CD4-positive, alpha-beta memory T cell (primary cell): ENCODE data around the gene IRF4. TPM values are rescaled to one million over a fixed set of nuclear protein-coding genes. Genes with fewer than 3 reads are reported as not detected.

Experiments used
- CTCF ChIA-PET: fragments of 350-600 bp; sonication (Branson Sonifier 250); formaldehyde crosslinking; loops from one replicate; lab custom pipeline; 2021; ENCODE audit warnings: inconsistent platforms; ENCODE audit not compliant: partially characterized antibody; lab: Charles Lee
- POLR2A ChIA-PET: fragments of 350-600 bp; sonication (Branson Sonifier 250); formaldehyde crosslinking; loops from one replicate; lab custom pipeline; 2021; ENCODE audit not compliant: partially characterized antibody; lab: Charles Lee
- DNase-seq, 5 donors: peaks; one replicate each; pipeline versions ENCODE4 v3.0.0 to v3.0.0-alpha.2; 2020 to 2022; ENCODE audit warnings: mixed read lengths in 1 of 5
- H3K27ac ChIP-seq: one replicate; pipeline ENCODE4 v1.7.0; 2013; ENCODE audit warnings: low read depth, low read length
- H3K27me3 ChIP-seq: 2 replicates; pipeline ENCODE4 v1.7.0; 2013; ENCODE audit warnings: mild to moderate bottlenecking, low read length, moderate library complexity; ENCODE audit not compliant: insufficient read depth
- H3K36me3 ChIP-seq: 2 replicates; pipeline ENCODE4 v1.7.0; 2013; ENCODE audit warnings: mild to moderate bottlenecking, low read length, moderate library complexity; ENCODE audit not compliant: insufficient read depth
- H3K4me1 ChIP-seq: 2 replicates; pipeline ENCODE4 v1.7.0; 2013; ENCODE audit warnings: mild to moderate bottlenecking, low read length, moderate library complexity; ENCODE audit not compliant: insufficient read depth
- H3K4me3 ChIP-seq, 2 donors: one replicate each; pipeline ENCODE4 v1.7.0; 2013; ENCODE audit warnings: low read length in 2 of 2, mild to moderate bottlenecking in 1 of 2
- H3K9me3 ChIP-seq, 2 donors: one replicate each; pipeline ENCODE4 v1.7.0; 2013; ENCODE audit warnings: low read length in 2 of 2, control low read depth in 1 of 2; ENCODE audit not compliant: control insufficient read depth in 1 of 2
- H3K27ac Mint-ChIP-seq, 7 donors: one replicate each; pipeline ENCODE4 v1.8.0; 2020 to 2021; ENCODE audit warnings: mixed read lengths in 7 of 7, mild to moderate bottlenecking in 6 of 7, inconsistent platforms in 3 of 7, moderate library complexity in 3 of 7
- H3K27me3 Mint-ChIP-seq, 2 donors: one replicate each; pipeline ENCODE4 v1.8.0; 2020 to 2021; ENCODE audit warnings: mixed read lengths in 2 of 2
- H3K36me3 Mint-ChIP-seq, 2 donors: one replicate each; pipeline ENCODE4 v1.8.0; 2020 to 2021; ENCODE audit warnings: mixed read lengths in 2 of 2, inconsistent platforms in 1 of 2, mild to moderate bottlenecking in 1 of 2
- H3K4me1 Mint-ChIP-seq, 4 donors: one replicate each; pipeline ENCODE4 v1.8.0; 2020 to 2021; ENCODE audit warnings: mixed read lengths in 4 of 4, mild to moderate bottlenecking in 1 of 4
- H3K4me3 Mint-ChIP-seq, 8 donors: one replicate each; pipeline ENCODE4 v1.8.0; 2020 to 2021; ENCODE audit warnings: mixed read lengths in 8 of 8, mild to moderate bottlenecking in 7 of 8, moderate library complexity in 6 of 8, inconsistent platforms in 3 of 8
- H3K9me3 Mint-ChIP-seq, 8 donors: one replicate each; pipeline ENCODE4 v1.8.0; 2020 to 2021; ENCODE audit warnings: mixed read lengths in 8 of 8, mild to moderate bottlenecking in 5 of 8, inconsistent platforms in 3 of 8, moderate library complexity in 1 of 8
- intact Hi-C: fragments of 100-400 bp; cut with micrococcal nuclease; formaldehyde crosslinking; loops from one replicate; pipeline ENCODE4 v1.15.1; 2023
- polyA plus RNA-seq, 2 donors: library from polyadenylated mRNA; unstranded; fragments of 300-500 nt; fragmentation: Illumina TruSeq; gene quantifications; one replicate each; pipeline ENCODE4 v1.2.3, GENCODE V29; 2021
- total RNA-seq, 2 experiments: library from RNA; stranded (reverse); gene quantifications; one replicate each; pipeline ENCODE4 v1.2.3, GENCODE V29; 2021

Gene IRF4
- total RNA-seq (1 to 10 TPM; 8.5 to 8.6 TPM), polyA plus RNA-seq (1 to 10 TPM; 2.7 to 5.7 TPM)

GRCh38 chr6:391559-392440 is at the start of gene IRF4:
Gene IRF4 (plus strand): TSS chr6:391752. CDS start chr6:393153, 1,401 bp downstream.
- peaks cover 4 to 15% of the 10 kb centered on the region in 2 donors for H3K27me3 Mint-ChIP-seq
- ChIA-PET POLR2A (interaction anchor here (0.5 to 7.2 kb wide), 18 partner anchors 8 to 198 kb away, joined by 3 to 60 read pairs (median 4); no protein-coding TSS in a partner anchor), CTCF (interaction anchor here (0.7 to 6.3 kb wide), 12 partner anchors 12 to 205 kb away, joined by 3 to 34 read pairs (median 4); no protein-coding TSS in a partner anchor)
- H3K27ac Mint-ChIP-seq = peak within 1 kb of the TSS; percentile 57 to 90 (median 80)
- H3K4me3 Mint-ChIP-seq = peak within 1 kb of the TSS; percentile 92 to 96 (median 94)
- intact Hi-C loops = loop anchor here (1.0 to 10.0 kb wide), 6 partner anchors 13 to 303 kb away; partner anchors contain the start of genes DUSP22 and EXOC2
- H3K9me3 Mint-ChIP-seq = no peaks in the 10 kb centered on the region
- H3K36me3 Mint-ChIP-seq = peaks cover 0 to 9% of the 10 kb centered on the region in 2 donors
- Histone ChIP-seq H3K9me3 (no peaks in the 10 kb centered on the region), H3K4me3 (peak within 1 kb of the TSS; percentile 23 to 63), H3K27me3 (no peaks in the 10 kb centered on the region), H3K36me3 (no peaks in the 10 kb centered on the region), H3K4me1 (peaks cover 36% of the 10 kb centered on the region), H3K27ac (peak within 1 kb of the TSS; percentile 32)
- DNase-seq = peak in 3 of 5 donors; percentile 19 to 26 (median 22)
- H3K4me1 Mint-ChIP-seq = peaks cover 24 to 41% (median 27%) of the 10 kb centered on the region in 4 donors

DNA sequence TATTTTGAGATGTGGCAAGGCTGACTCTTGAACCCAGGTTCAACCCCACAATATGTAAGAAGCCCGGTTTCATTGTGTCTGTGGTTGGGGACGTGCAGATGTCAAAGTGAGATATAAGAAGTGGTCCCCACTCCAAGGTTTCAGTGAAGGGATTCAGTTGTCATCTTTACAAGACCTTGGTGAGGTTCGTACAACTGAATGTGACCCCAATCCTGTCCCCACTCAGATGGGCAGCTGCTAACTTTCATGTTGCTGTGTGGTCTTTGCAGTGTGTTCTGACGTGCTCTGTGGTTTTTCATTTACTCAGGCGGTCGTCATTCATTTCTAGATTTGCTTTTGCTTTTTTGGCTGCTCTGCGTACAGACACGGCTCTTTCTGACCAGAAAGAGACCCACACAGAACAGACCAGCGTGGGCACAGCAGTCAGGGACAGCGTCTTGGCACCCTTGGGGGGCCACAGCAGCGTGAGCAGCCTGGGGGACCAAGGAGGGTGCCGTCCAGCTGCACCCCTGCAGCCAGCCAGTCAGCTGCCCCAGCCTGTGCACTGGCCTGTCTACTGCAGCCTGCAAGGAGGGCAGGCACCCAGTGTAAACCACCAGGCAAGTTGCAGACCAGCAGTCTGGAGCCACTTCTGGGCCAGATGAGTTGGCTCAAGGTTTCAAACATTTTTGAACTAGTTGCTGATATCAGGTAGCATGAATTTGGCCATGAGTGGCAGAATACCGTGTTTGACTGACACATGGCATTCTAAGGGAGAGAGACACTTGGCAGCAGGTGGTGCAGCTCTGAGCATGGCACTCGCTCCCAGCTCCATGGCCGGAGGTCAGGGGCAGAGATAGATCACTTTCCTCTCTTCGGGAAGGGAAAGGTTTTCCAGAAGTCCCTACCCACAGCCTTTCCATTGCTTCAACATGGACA is 49.4 kb upstream of the IRF4 start:
- Histone ChIP-seq H3K36me3 (no peaks in the 10 kb centered on the region), H3K27me3 (no peaks in the 10 kb centered on the region), H3K4me3 (no peak overlapping the region), H3K9me3 (no peaks in the 10 kb centered on the region), H3K4me1 (peaks cover 12% of the 10 kb centered on the region), H3K27ac (no peak overlapping the region)
- H3K27me3 Mint-ChIP-seq = no peaks in the 10 kb centered on the region
- CTCF ChIA-PET = interaction anchor here (0.9 kb wide), 1 partner anchor 9 kb away, joined by 4 read pairs; no protein-coding TSS in a partner anchor
- H3K9me3 Mint-ChIP-seq = peaks cover 0 to 5% (median 0%) of the 10 kb centered on the region in 8 donors
- no peak for DNase-seq
- H3K4me3 Mint-ChIP-seq = no peak overlapping the region
- intact Hi-C loops = no loop called here
- H3K4me1 Mint-ChIP-seq = peaks cover 8 to 28% (median 21%) of the 10 kb centered on the region in 4 donors
- POLR2A ChIA-PET = no interaction called here
- H3K27ac Mint-ChIP-seq = no peak overlapping the region
- peaks cover 18 to 21% of the 10 kb centered on the region in 2 donors for H3K36me3 Mint-ChIP-seq

GRCh38 chr6:342832-343179 is 48.7 kb upstream of the IRF4 start:
- CTCF ChIA-PET = no interaction called here
- Mint-ChIP-seq H3K4me3 (no peak overlapping the region), H3K9me3 (peaks cover 0 to 5% (median 0%) of the 10 kb centered on the region in 8 donors), H3K27ac (no peak overlapping the region), H3K27me3 (no peaks in the 10 kb centered on the region), H3K4me1 (peaks cover 8 to 24% (median 17%) of the 10 kb centered on the region in 4 donors), H3K36me3 (peaks cover 24 to 28% of the 10 kb centered on the region in 2 donors)
- Histone ChIP-seq H3K27ac (no peak overlapping the region), H3K27me3 (no peaks in the 10 kb centered on the region), H3K36me3 (no peaks in the 10 kb centered on the region), H3K4me3 (no peak overlapping the region), H3K9me3 (no peaks in the 10 kb centered on the region), H3K4me1 (peaks cover 10% of the 10 kb centered on the region)
- intact Hi-C loops = no loop called here
- no peak for DNase-seq
- POLR2A ChIA-PET = no interaction called here

DNA sequence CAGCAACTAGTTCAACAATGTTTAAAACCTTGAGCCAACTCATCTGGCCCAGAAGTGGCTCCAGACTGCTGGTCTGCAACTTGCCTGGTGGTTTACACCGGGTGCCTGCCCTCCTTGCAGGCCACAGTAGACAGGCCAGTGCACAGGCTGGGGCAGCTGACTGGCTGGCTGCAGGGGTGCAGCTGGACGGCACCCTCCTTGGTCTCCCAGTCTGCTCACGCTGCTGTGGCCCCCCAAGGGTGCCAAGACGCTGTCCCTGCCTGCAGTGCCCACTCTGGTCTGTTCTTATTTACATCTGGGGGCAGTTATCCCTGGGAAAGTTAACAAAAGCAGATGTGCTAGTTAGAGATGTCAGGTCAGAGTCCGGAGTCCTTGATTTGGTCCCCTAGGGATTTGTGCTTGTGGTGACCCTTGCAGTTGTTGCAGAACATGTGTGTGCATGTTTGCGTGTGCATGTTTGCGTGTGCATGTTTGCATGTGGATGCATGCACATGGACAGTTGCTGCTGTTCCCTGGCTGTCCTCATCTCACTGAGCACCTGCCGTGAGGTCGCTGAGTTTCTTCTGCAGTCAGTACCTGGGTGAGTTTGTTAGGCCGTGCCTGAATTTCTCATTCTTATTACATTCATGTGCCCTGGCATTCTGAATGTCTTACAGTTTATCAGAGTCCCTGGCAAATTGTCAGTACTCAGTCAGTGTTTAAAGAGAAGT is 48.2 kb upstream of the IRF4 start:
- no peak overlapping the region for H3K27ac Mint-ChIP-seq
- Histone ChIP-seq H3K4me1 (peaks cover 10% of the 10 kb centered on the region), H3K27me3 (no peaks in the 10 kb centered on the region), H3K9me3 (no peaks in the 10 kb centered on the region), H3K36me3 (no peaks in the 10 kb centered on the region), H3K27ac (no peak overlapping the region), H3K4me3 (no peak overlapping the region)
- peaks cover 30 to 32% of the 10 kb centered on the region in 2 donors for H3K36me3 Mint-ChIP-seq
- intact Hi-C loops = no loop called here
- H3K4me3 Mint-ChIP-seq = no peak overlapping the region
- no peaks in the 10 kb centered on the region for H3K27me3 Mint-ChIP-seq
- no peak for DNase-seq
- ChIA-PET CTCF (no interaction called here), POLR2A (no interaction called here)
- peaks cover 0 to 5% (median 0%) of the 10 kb centered on the region in 8 donors for H3K9me3 Mint-ChIP-seq
- H3K4me1 Mint-ChIP-seq = peaks cover 7 to 20% (median 13%) of the 10 kb centered on the region in 4 donors

GRCh38 chr6:343960-344815 is 47.4 kb upstream of the IRF4 start:
- CTCF ChIA-PET = interaction anchor here (0.9 kb wide), 1 partner anchor 11 kb away, joined by 3 read pairs; no protein-coding TSS in a partner anchor
- Mint-ChIP-seq H3K4me3 (no peak overlapping the region), H3K4me1 (peaks cover 2 to 14% (median 7%) of the 10 kb centered on the region in 4 donors), H3K27ac (no peak overlapping the region), H3K36me3 (peaks cover 38 to 39% of the 10 kb centered on the region in 2 donors), H3K27me3 (no peaks in the 10 kb centered on the region), H3K9me3 (peaks cover 0 to 5% (median 0%) of the 10 kb centered on the region in 8 donors)
- Histone ChIP-seq H3K4me3 (no peak overlapping the region), H3K36me3 (no peaks in the 10 kb centered on the region), H3K27ac (no peak overlapping the region), H3K9me3 (no peaks in the 10 kb centered on the region), H3K27me3 (no peaks in the 10 kb centered on the region), H3K4me1 (peaks cover 4% of the 10 kb centered on the region)
- POLR2A ChIA-PET = no interaction called here
- DNase-seq = no peak
- intact Hi-C loops = no loop called here

- Histone ChIP-seq H3K27me3 (no peaks in the 10 kb centered on the region), H3K9me3 (no peaks in the 10 kb centered on the region), H3K4me1 (no peaks in the 10 kb centered on the region), H3K4me3 (no peak overlapping the region), H3K27ac (no peak overlapping the region), H3K36me3 (no peaks in the 10 kb centered on the region)
- H3K27me3 Mint-ChIP-seq = no peaks in the 10 kb centered on the region
- DNase-seq = no peak
- no peak overlapping the region for H3K27ac Mint-ChIP-seq
- intact Hi-C loops = no loop called here
- peaks cover 0 to 5% (median 0%) of the 10 kb centered on the region in 8 donors for H3K9me3 Mint-ChIP-seq
- no peak overlapping the region for H3K4me3 Mint-ChIP-seq
- CTCF ChIA-PET = interaction anchor here (0.9 kb wide), 1 partner anchor 10 kb away, joined by 3 read pairs; no protein-coding TSS in a partner anchor
- peaks cover 44 to 45% of the 10 kb centered on the region in 2 donors for H3K36me3 Mint-ChIP-seq
- peaks cover 0 to 13% (median 3%) of the 10 kb centered on the region in 4 donors for H3K4me1 Mint-ChIP-seq
- POLR2A ChIA-PET = no interaction called here
These were observed 46.7 kb upstream of the IRF4 start for GRCh38 chr6:344816-345340.
